ENCODE measurements around the gene PCSK4.

The PCSK4 gene

GRCh38 chr19:1435378-1435989 is 54.7 kb downstream of the PCSK4 start:
- Histone ChIP-seq H3K36me3 (ENCODE audit: insufficient read depth, low read length) (peaks cover 39% of the 10 kb centered on the region), H3K4me1 (ENCODE audit: insufficient read depth, low read length) (peaks cover 13% of the 10 kb centered on the region), H3K9me3 (ENCODE audit: low read length) (no peaks in the 10 kb centered on the region), H3K27me3 (ENCODE audit: control insufficient read depth in 1 of 2, insufficient read depth in 2 of 2, low read length in 2 of 2) (no peaks in the 10 kb centered on the region), H3K9ac (ENCODE audit: low read length) (no peak overlapping the region), H3K4me3 (ENCODE audit: low read depth in 1 of 2, low read length in 2 of 2) (no peak overlapping the region), H3K27ac (ENCODE audit: low read depth, low read length) (no peak overlapping the region)

GRCh38 chr19:1434577-1435060 is 55.5 kb downstream of the PCSK4 start:
- Histone ChIP-seq H3K27me3 (ENCODE audit: control insufficient read depth in 1 of 2, insufficient read depth in 2 of 2, low read length in 2 of 2) (no peaks in the 10 kb centered on the region), H3K9me3 (ENCODE audit: low read length) (no peaks in the 10 kb centered on the region), H3K4me1 (ENCODE audit: insufficient read depth, low read length) (peaks cover 11% of the 10 kb centered on the region), H3K36me3 (ENCODE audit: insufficient read depth, low read length) (peaks cover 34% of the 10 kb centered on the region), H3K27ac (ENCODE audit: low read depth, low read length) (no peak overlapping the region), H3K9ac (ENCODE audit: low read length) (no peak overlapping the region), H3K4me3 (ENCODE audit: low read depth in 1 of 2, low read length in 2 of 2) (no peak overlapping the region)

DNA sequence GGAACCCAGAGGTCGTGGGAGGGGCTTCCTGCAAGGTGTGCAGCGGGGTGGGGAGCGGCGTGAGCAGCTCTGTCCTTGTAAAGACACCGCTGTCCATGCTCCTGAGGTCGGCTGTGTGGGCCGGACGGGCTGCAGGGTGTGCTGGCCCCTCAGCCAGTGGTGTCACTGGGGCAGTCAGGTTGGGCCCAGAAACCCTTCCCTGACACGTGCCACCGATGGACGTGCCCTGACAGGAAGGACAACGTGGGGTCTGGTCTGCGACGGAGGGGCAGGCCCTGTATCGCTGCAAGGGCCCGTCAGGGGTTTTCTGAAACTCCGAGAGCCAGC is 56.1 kb downstream of the PCSK4 start:
- Histone ChIP-seq H3K9ac (ENCODE audit: low read length) (no peak overlapping the region), H3K36me3 (ENCODE audit: insufficient read depth, low read length) (peaks cover 37% of the 10 kb centered on the region), H3K27me3 (ENCODE audit: control insufficient read depth in 1 of 2, insufficient read depth in 2 of 2, low read length in 2 of 2) (no peaks in the 10 kb centered on the region), H3K4me1 (ENCODE audit: insufficient read depth, low read length) (peaks cover 5% of the 10 kb centered on the region), H3K4me3 (ENCODE audit: low read depth in 1 of 2, low read length in 2 of 2) (no peak overlapping the region), H3K9me3 (ENCODE audit: low read length) (no peaks in the 10 kb centered on the region), H3K27ac (ENCODE audit: low read depth, low read length) (no peak overlapping the region)

GRCh38 chr19:1433119-1434039 is 56.8 kb downstream of the PCSK4 start:
- Histone ChIP-seq H3K27me3 (ENCODE audit: control insufficient read depth in 1 of 2, insufficient read depth in 2 of 2, low read length in 2 of 2) (no peaks in the 10 kb centered on the region), H3K4me3 (ENCODE audit: low read depth in 1 of 2, low read length in 2 of 2) (no peak overlapping the region), H3K9me3 (ENCODE audit: low read length) (no peaks in the 10 kb centered on the region), H3K36me3 (ENCODE audit: insufficient read depth, low read length) (peaks cover 44% of the 10 kb centered on the region), H3K9ac (ENCODE audit: low read length) (no peak overlapping the region), H3K4me1 (ENCODE audit: insufficient read depth, low read length) (peaks cover 5% of the 10 kb centered on the region), H3K27ac (ENCODE audit: low read depth, low read length) (no peak overlapping the region)

- Histone ChIP-seq H3K27ac (ENCODE audit: low read depth, low read length) (no peak overlapping the region), H3K36me3 (ENCODE audit: insufficient read depth, low read length) (peaks cover 52% of the 10 kb centered on the region), H3K9me3 (ENCODE audit: low read length) (no peaks in the 10 kb centered on the region)
Measured at GRCh38 chr19:1432507-1432887, 57.7 kb downstream of the PCSK4 start.

DNA sequence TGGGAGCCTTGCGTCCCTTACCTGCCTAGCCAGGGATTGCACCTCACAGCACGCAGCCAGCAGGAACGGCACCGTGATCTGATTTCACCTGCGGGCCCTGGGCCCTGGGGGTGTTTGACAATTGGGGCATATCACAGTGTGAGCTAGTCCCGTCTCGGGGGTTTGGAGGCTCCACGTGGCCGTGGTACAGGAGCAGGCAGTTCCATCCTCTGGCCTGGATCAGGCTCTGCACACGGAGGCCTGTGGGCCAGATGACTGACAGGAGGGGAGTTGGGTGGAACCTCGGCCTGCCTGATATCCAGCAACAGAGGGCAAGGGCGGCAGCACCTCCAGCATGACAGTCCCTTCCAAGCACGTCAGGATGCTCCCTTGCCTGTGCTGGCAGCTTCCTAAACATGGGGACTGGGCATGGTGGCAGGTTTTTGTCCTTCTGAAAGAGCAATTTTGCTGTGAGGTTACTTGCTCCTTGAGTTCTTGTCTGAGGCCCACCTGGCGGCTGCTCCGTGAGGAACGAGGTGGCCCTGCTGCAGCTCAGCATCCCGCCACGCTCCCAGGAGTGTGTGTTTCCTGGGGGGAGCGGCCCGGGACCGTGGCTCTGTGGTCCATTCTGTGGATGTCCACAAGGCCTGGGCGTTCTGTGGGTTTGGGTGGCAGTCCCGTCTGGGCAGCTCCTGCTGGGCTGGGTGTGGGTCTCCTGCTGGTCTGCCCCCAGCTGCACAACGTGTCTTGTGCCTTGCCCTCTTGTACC is 58.2 kb downstream of the PCSK4 start:
- Histone ChIP-seq H3K4me1 (ENCODE audit: insufficient read depth, low read length) (no peaks in the 10 kb centered on the region), H3K36me3 (ENCODE audit: insufficient read depth, low read length) (peaks cover 56% of the 10 kb centered on the region), H3K9me3 (ENCODE audit: low read length) (no peaks in the 10 kb centered on the region), H3K27me3 (ENCODE audit: control insufficient read depth in 1 of 2, insufficient read depth in 2 of 2, low read length in 2 of 2) (no peaks in the 10 kb centered on the region), H3K4me3 (ENCODE audit: low read depth in 1 of 2, low read length in 2 of 2) (no peak overlapping the region), H3K9ac (ENCODE audit: low read length) (no peak overlapping the region), H3K27ac (ENCODE audit: low read depth, low read length) (no peak overlapping the region)

More at GRCh38 chr19:1432507-1432887, 57.7 kb downstream of the PCSK4 start:
- Histone ChIP-seq H3K9ac (ENCODE audit: low read length) (no peak overlapping the region), H3K27me3 (ENCODE audit: control insufficient read depth in 1 of 2, insufficient read depth in 2 of 2, low read length in 2 of 2) (no peaks in the 10 kb centered on the region), H3K4me3 (ENCODE audit: low read depth in 1 of 2, low read length in 2 of 2) (no peak overlapping the region), H3K4me1 (ENCODE audit: insufficient read depth, low read length) (no peaks in the 10 kb centered on the region)

Measured in muscle layer of colon (tissue), 2 donors.